NCI-H1436 treated with DMSO at 0.1 percent for 48 hours (cell line): Measurements from ENCODE around the gene RPL28.

Experiments used
- DNase-seq: peaks from one replicate; lab custom pipeline; 2025; lab: John Stamatoyannopoulos, UW

Gene RPL28

DNA sequence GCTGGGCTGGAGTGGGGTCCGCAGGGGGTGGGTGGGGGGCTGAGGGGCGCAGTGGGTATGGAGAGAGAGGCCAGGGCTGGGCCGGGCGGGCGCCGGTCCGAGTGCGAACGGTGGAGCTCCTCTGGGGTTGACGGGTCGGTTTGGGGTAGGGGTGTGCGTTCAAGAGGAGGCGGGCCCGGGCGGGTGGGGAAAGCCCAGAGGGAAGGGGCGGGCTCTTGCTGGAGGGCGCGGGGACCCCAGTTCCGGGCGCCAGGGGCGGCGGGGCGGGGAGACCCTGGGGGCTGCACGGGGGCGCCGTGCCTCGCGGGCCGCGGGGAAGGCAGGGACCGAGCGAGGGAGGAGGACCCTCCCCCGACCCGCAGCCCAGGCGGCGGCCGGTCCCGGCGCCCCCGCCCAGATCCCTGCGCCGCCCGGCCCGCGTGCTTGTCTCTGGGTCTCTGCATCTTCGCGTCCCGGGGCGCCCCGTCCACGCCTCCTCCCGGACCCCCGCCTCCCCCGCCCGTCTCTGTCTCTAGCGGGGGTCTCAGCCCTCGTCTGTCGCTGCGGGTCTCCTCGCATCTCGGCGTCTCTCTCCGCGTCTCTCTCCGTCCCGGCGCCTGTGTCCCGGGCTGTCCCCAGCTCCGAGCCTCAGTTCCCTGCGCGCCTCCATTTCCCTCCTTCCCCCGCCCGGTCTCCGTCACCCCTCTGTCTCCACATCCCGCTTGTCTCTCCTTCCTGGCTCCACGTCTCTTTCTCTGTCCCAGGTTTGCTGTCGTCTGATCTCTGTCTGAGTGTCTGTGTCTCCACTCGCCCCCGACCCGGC, 65.6 kb downstream of the RPL28 start:
- no peak for DNase-seq

DNA sequence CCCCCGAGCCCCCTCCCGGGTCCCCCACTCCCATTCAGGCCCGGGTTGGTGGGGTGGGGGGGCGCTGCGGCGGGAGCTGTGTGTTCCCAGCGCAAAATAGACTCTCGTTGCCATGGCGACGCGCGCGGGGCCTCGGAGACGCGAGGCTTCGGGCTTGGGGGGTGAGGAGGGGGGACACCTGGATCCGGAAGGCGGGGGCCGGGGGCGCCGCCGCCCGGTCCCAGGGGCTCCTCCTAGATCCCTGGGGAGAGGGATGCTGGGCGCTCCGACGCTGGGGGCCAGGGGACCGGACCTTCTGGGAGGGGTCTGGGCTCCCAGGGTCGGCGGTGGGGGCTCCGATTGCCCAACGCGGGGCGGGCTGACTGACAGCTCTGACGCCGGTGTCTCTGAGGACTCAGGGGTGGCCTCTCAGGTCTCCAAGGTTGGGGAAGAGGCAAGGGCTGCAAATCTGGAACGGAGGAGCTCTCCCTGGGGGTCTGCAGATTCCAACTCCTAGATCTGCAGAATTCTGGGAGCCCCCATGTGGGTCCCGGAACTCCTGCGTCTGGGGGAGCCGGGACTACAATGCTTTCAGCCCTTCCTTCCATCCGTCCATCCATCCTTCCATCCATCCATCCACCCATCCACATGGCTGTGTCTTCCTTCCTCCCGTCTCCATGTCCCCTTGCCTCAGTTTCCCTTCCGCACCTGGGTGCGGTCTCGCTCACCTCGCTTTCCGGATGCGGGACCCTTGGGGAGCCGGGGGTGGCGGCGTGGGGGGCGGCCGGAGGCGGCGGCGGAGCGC, 66.4 kb downstream of the RPL28 start:
- DNase-seq: no peak
